Glutamatergic neuron (in vitro differentiated cells): ENCODE measurements around the gene CCDC110. TPM values are rescaled to one million over a fixed set of nuclear protein-coding genes. Genes with fewer than 3 reads are reported as not detected.

Experiments used
- DNase-seq: peaks from one replicate; pipeline ENCODE4 v3.0.0; 2022
- H3K27ac Mint-ChIP-seq: one replicate; pipeline ENCODE4 v1.8.0; 2020; ENCODE audit warnings: mild to moderate bottlenecking, mixed read lengths, inconsistent platforms; ENCODE audit not compliant: unreplicated experiment
- H3K27me3 Mint-ChIP-seq: one replicate; pipeline ENCODE4 v1.8.0; 2020; ENCODE audit warnings: mild to moderate bottlenecking, moderate library complexity, mixed read lengths, inconsistent platforms; ENCODE audit not compliant: unreplicated experiment
- H3K36me3 Mint-ChIP-seq: one replicate; pipeline ENCODE4 v1.8.0; 2020; ENCODE audit warnings: mild to moderate bottlenecking, mixed read lengths, inconsistent platforms; ENCODE audit not compliant: unreplicated experiment
- H3K4me1 Mint-ChIP-seq: one replicate; pipeline ENCODE4 v1.8.0; 2020; ENCODE audit warnings: mild to moderate bottlenecking, low read depth, mixed read lengths, inconsistent platforms; ENCODE audit not compliant: unreplicated experiment
- H3K4me3 Mint-ChIP-seq: one replicate; pipeline ENCODE4 v1.8.0; 2020; ENCODE audit warnings: mild to moderate bottlenecking, mixed read lengths, inconsistent platforms; ENCODE audit not compliant: unreplicated experiment
- H3K9me3 Mint-ChIP-seq: one replicate; pipeline ENCODE4 v1.8.0; 2020; ENCODE audit warnings: mild to moderate bottlenecking, moderate library complexity, mixed read lengths, inconsistent platforms; ENCODE audit not compliant: unreplicated experiment
- CTCF ChIP-seq: fragments of 200-600 bp; sonication (generic); IDR thresholded peaks from one replicate; pipeline ENCODE4 v1.5.0; 2021; ENCODE audit not compliant: partially characterized antibody, unreplicated experiment
- total RNA-seq: library from RNA; stranded (reverse); fragmentation: NEBNext Ultra II Directional; extraction: Animal tissue kit (Norgen Biotek cat#: 25700); gene quantifications from one replicate; pipeline ENCODE4 v1.2.1, GENCODE V29; 2021; ENCODE audit not compliant: unreplicated experiment

The CCDC110 gene
- total RNA-seq, 1 donor from 2014 or later = 1.3 TPM

DNA sequence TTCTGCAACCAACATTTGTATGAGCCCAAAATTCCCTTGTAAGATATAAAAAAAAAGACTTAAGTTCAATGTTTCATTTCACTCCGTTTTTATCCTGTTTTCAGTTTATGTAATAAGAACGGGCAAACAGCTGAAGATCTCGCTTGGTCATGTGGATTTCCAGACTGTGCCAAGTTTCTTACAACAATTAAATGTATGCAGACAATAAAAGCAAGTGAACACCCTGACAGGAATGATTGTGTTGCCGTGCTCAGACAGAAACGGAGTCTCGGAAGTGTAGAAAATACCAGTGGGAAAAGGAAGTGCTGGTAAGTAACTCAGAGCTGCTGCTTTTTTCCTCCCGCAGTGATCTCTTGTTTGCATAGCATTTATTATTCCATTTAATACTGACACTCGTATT lies 72.1 kb downstream of the CCDC110 start:
- Mint-ChIP-seq H3K4me1 (peaks cover 14% of the 10 kb centered on the region), H3K27me3 (peaks cover 7% of the 10 kb centered on the region), H3K27ac (no peak overlapping the region)

DNA sequence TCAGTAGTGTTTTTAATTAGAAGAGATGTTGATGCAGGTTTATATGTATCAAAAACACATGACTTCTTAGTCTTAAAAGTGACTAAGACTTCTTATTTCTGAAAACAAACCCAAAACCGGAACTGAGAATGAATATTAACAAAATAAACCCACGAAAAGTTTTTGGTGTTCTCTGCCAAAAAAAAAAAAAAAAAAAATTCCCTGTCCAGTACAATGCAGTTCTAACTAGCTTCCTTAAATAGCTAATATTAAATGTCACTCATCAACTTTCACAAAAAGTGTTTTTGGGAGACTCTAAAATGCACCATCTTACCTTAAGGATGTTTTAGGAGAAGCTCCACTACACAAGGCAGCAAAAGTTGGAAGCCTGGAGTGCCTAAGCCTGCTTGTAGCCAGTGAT lies 72.9 kb downstream of the CCDC110 start:
- H3K27me3 Mint-ChIP-seq = peaks cover 9% of the 10 kb centered on the region
- H3K36me3 Mint-ChIP-seq = no peaks in the 10 kb centered on the region
- TF ChIP-seq CTCF = no peak
- peaks cover 7% of the 10 kb centered on the region for H3K9me3 Mint-ChIP-seq
- no peak for DNase-seq
- no peak overlapping the region for H3K27ac Mint-ChIP-seq
- H3K4me3 Mint-ChIP-seq = no peak overlapping the region
- H3K4me1 Mint-ChIP-seq = peaks cover 13% of the 10 kb centered on the region

More for the DNA sequence above, 72.1 kb downstream of the CCDC110 start:
- peaks cover 9% of the 10 kb centered on the region for H3K9me3 Mint-ChIP-seq
- no peaks in the 10 kb centered on the region for H3K36me3 Mint-ChIP-seq
- no peak for DNase-seq
- H3K4me3 Mint-ChIP-seq = no peak overlapping the region
- no peak for TF ChIP-seq CTCF

DNA sequence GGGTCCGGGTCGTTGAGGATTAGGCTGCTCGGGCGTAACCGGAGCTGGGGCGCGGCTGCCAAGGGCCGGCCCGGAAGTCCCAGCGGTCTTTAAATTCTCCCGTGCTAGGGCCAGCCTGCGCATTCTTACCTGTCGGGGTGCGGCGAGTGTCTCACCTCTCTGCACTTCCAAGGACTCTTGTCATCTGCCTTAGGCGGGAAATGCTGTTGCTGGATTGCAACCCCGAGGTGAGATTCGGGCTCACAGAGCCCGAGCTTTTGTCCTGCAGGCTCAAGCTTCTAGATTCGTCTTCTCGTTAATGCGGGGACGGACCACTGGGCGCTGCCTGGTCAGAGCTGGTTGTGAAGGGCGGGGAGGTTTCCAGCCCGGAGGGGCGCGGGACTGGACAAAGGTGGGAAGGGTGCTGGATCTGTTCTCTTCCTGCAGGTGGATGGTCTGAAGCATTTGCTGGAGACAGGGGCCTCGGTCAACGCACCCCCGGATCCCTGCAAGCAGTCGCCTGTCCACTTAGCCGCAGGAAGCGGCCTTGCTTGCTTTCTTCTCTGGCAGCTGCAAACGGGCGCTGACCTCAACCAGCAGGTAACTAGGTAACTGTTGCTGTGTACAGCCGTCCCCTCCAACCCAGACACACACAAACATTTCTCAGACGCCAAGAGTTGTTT lies 74.7 kb downstream of the CCDC110 start, which contains the start of gene ANKRD37:
Gene ANKRD37, plus strand, starts transcription at position 118 of the 662 bp plus-strand sequence. Its CDS starts 83 bp downstream, at position 201.
- Mint-ChIP-seq H3K9me3 (peaks cover 7% of the 10 kb centered on the region), H3K27me3 (peaks cover 9% of the 10 kb centered on the region), H3K4me3 (peak within 1 kb of the TSS; percentile 88), H3K36me3 (no peaks in the 10 kb centered on the region), H3K4me1 (peaks cover 8% of the 10 kb centered on the region), H3K27ac (peak within 1 kb of the TSS; percentile 85)
- no peak for TF ChIP-seq CTCF
- DNase-seq = peak; percentile 45

- TF ChIP-seq CTCF = no peak
- Mint-ChIP-seq H3K4me1 (peaks cover 8% of the 10 kb centered on the region), H3K4me3 (peak overlapping the region; percentile 88), H3K9me3 (peaks cover 7% of the 10 kb centered on the region), H3K27ac (peak overlapping the region; percentile 85), H3K27me3 (peaks cover 9% of the 10 kb centered on the region), H3K36me3 (no peaks in the 10 kb centered on the region)
- DNase-seq = peak; percentile 95
Observed at GRCh38 chr4:185395956-185396723, 75.4 kb downstream of the CCDC110 start.
